ENCODE results near the gene IPO13. TPM values are rescaled to one million over a fixed set of nuclear protein-coding genes. Genes with fewer than 3 reads are reported as not detected.

Gene IPO13
- total RNA-seq, 1 donor from 2014 or later: 22.1 TPM

- no peak for DNase-seq (ENCODE audit: low spot score)
Measured at GRCh38 chr1:44010935-44011471, 64.3 kb downstream of the IPO13 start.

GRCh38 chr1:44012404-44012803 is 65.7 kb downstream of the IPO13 start:
- DNase-seq (ENCODE audit: low spot score): no peak

GRCh38 chr1:44012941-44013609 is 66.3 kb downstream of the IPO13 start:
- no peak for DNase-seq (ENCODE audit: low spot score)

GRCh38 chr1:44013949-44014348 is 67.2 kb downstream of the IPO13 start:
- DNase-seq (ENCODE audit: low spot score): no peak

GRCh38 chr1:44014365-44015104 is 67.8 kb downstream of the IPO13 start:
- no peak for DNase-seq (ENCODE audit: low spot score)

- DNase-seq (ENCODE audit: low spot score): no peak
Measured at GRCh38 chr1:44015206-44015605, 68.5 kb downstream of the IPO13 start.

GRCh38 chr1:44016041-44016889 is 69.5 kb downstream of the IPO13 start:
- no peak for DNase-seq (ENCODE audit: low spot score)

GRCh38 chr1:44016890-44017400 is 70.2 kb downstream of the IPO13 start:
- no peak for DNase-seq (ENCODE audit: low spot score)

Other genes starting within 250 kb of the IPO13 start
- gene ST3GAL3, start 239.4 kb upstream of the IPO13 start, total RNA-seq: 39.5 TPM
- 5.7 TPM for gene ARTN, start 13.1 kb upstream of the IPO13 start, total RNA-seq
- 32.2 TPM for gene DPH2, start 23.1 kb downstream of the IPO13 start, total RNA-seq
- gene ATP6V0B, start 28.0 kb downstream of the IPO13 start, total RNA-seq: 98.3 TPM
- 39.7 TPM for gene B4GALT2, start 32.3 kb downstream of the IPO13 start, total RNA-seq
- gene CCDC24, start 44.6 kb downstream of the IPO13 start, total RNA-seq: 22.6 TPM
- 38.3 TPM for gene SLC6A9, start 84.5 kb downstream of the IPO13 start, total RNA-seq
- not detected for gene KLF17, start 171.9 kb downstream of the IPO13 start, total RNA-seq
- not detected for gene KLF18, start 194.7 kb downstream of the IPO13 start, total RNA-seq